WTC11 (cell line): ENCODE results near the gene DCTD. TPM values are rescaled to one million over a fixed set of nuclear protein-coding genes. Genes with fewer than 3 reads are reported as not detected.

Experiments used
- ATAC-seq: fragments of 200-7000 bp; cut with Tn5 transposase; 2 replicates; pipeline ENCODE4 v1.10.0; 2021; ENCODE audit warnings: mild to moderate bottlenecking, moderate library complexity
- CTCF ChIA-PET: fragments of 300-600 bp; sonication (Branson Sonifier 250); formaldehyde crosslinking; loops from one replicate; lab custom pipeline; 2021; ENCODE audit warnings: antibody characterized with exemption; lab: Charles Lee
- POLR2A ChIA-PET: fragments of 350-600 bp; sonication (Branson Sonifier 250); formaldehyde crosslinking; loops from one replicate; lab custom pipeline; 2021; ENCODE audit warnings: antibody characterized with exemption; lab: Charles Lee
- DNase-seq: peaks from one replicate; pipeline ENCODE4 v3.0.0; 2021; ENCODE audit warnings: low spot score
- H3K27ac Mint-ChIP-seq: 2 replicates; pipeline ENCODE4 v1.8.0; 2021; ENCODE audit warnings: mixed read lengths
- H3K27me3 Mint-ChIP-seq: 2 replicates; pipeline ENCODE4 v1.8.0; 2021; ENCODE audit warnings: low read depth, mild to moderate bottlenecking, moderate library complexity, mixed read lengths
- H3K36me3 Mint-ChIP-seq: 2 replicates; pipeline ENCODE4 v1.8.0; 2021; ENCODE audit warnings: mixed read lengths
- H3K4me1 Mint-ChIP-seq: 2 replicates; pipeline ENCODE4 v1.8.0; 2022; ENCODE audit warnings: mixed read lengths
- H3K4me3 Mint-ChIP-seq: 2 replicates; pipeline ENCODE4 v1.8.0; 2021; ENCODE audit warnings: mild to moderate bottlenecking, moderate library complexity, mixed read lengths
- H3K9me3 Mint-ChIP-seq: 2 replicates; pipeline ENCODE4 v1.8.0; 2021; ENCODE audit warnings: mixed read lengths
- EMX1 ChIP-seq: fragments of 250-450 bp; sonication (Bioruptor Pico); IDR thresholded peaks from 2 replicates; pipeline ENCODE4 v1.8.0; 2021; ENCODE audit warnings: mild to moderate bottlenecking
- ESRRA ChIP-seq: sonication (generic); formaldehyde crosslinking; IDR thresholded peaks from 2 replicates; pipeline ENCODE4 v1.8.1; 2022; ENCODE audit warnings: mild to moderate bottlenecking, missing genetic modification reagents, borderline replicate concordance
- ETV6 ChIP-seq: sonication (generic); formaldehyde crosslinking; IDR thresholded peaks from 2 replicates; pipeline ENCODE4 v1.8.1; 2022; ENCODE audit warnings: mild to moderate bottlenecking, missing genetic modification reagents
- FOXJ3 ChIP-seq: sonication (generic); formaldehyde crosslinking; IDR thresholded peaks from 2 replicates; pipeline ENCODE4 v1.9.0; 2021; ENCODE audit warnings: missing genetic modification reagents, mild to moderate bottlenecking, borderline replicate concordance
- FOXK1 ChIP-seq: sonication (generic); formaldehyde crosslinking; IDR thresholded peaks from 2 replicates; pipeline ENCODE4 v1.8.0; 2022; ENCODE audit warnings: mild to moderate bottlenecking, moderate library complexity, missing genetic modification reagents
- IRF2 ChIP-seq: sonication (generic); formaldehyde crosslinking; IDR thresholded peaks from 2 replicates; pipeline ENCODE4 v1.8.0; 2022; ENCODE audit warnings: low read depth, missing genetic modification reagents, borderline replicate concordance
- MXD4 ChIP-seq: fragments of 250-450 bp; sonication (Bioruptor Pico); IDR thresholded peaks from 2 replicates; pipeline ENCODE4 v1.8.0; 2021; ENCODE audit warnings: mild to moderate bottlenecking, moderate library complexity, borderline replicate concordance
- MYBL2 ChIP-seq: sonication (generic); formaldehyde crosslinking; IDR thresholded peaks from 2 replicates; pipeline ENCODE4 v1.8.1; 2023; ENCODE audit warnings: mild to moderate bottlenecking, moderate library complexity, missing genetic modification reagents
- NFYB ChIP-seq: sonication (generic); formaldehyde crosslinking; conservative IDR thresholded peaks from 2 replicates; pipeline ENCODE4 v1.8.0; 2022; ENCODE audit warnings: low read depth, missing genetic modification reagents
- NR1H2 ChIP-seq: sonication (generic); formaldehyde crosslinking; IDR thresholded peaks from 2 replicates; pipeline ENCODE4 v1.9.0; 2021; ENCODE audit warnings: mild to moderate bottlenecking, moderate library complexity, missing genetic modification reagents
- SP1 ChIP-seq: sonication (generic); formaldehyde crosslinking; conservative IDR thresholded peaks from 2 replicates; pipeline ENCODE4 v1.8.1; 2022; ENCODE audit warnings: missing genetic modification reagents
- TP53 ChIP-seq: sonication (generic); formaldehyde crosslinking; IDR thresholded peaks from 2 replicates; pipeline ENCODE4 v1.8.1; 2023; ENCODE audit warnings: mild to moderate bottlenecking, missing genetic modification reagents
- ZNF138 ChIP-seq: sonication (generic); formaldehyde crosslinking; conservative IDR thresholded peaks from 2 replicates; pipeline ENCODE4 v1.8.1; 2022; ENCODE audit warnings: mild to moderate bottlenecking, moderate library complexity, missing genetic modification reagents
- ZNF219 ChIP-seq: sonication (generic); formaldehyde crosslinking; IDR thresholded peaks from 2 replicates; pipeline ENCODE4 v1.8.0; 2023; ENCODE audit warnings: missing genetic modification reagents, mild to moderate bottlenecking, borderline replicate concordance
- ZNF396 ChIP-seq: fragments of 250-450 bp; sonication (Bioruptor Pico); IDR thresholded peaks from 2 replicates; pipeline ENCODE4 v1.8.0; 2021; ENCODE audit warnings: mild to moderate bottlenecking, moderate library complexity, borderline replicate concordance
- total RNA-seq: library from RNA; stranded (reverse); gene quantifications from 3 replicates; pipeline ENCODE4 v1.2.3, GENCODE V29; 2021
- TF ChIP-seq, protein P1 (sequence below): sonication (generic); formaldehyde crosslinking; IDR thresholded peaks from 2 replicates; pipeline ENCODE4 v1.8.1; 2022; ENCODE audit warnings: low read depth, mild to moderate bottlenecking, moderate library complexity, missing genetic modification reagents, borderline replicate concordance
- TF ChIP-seq, protein P2 (sequence below): sonication (generic); formaldehyde crosslinking; IDR thresholded peaks from 2 replicates; pipeline ENCODE4 v1.8.0; 2023; ENCODE audit warnings: mild to moderate bottlenecking, missing genetic modification reagents
- TF ChIP-seq, protein P3 (sequence below): sonication (generic); formaldehyde crosslinking; IDR thresholded peaks from 2 replicates; pipeline ENCODE4 v1.8.0; 2022; ENCODE audit warnings: mild to moderate bottlenecking, missing genetic modification reagents
- TF ChIP-seq, protein P4 (sequence below): sonication (generic); formaldehyde crosslinking; IDR thresholded peaks from 2 replicates; pipeline ENCODE4 v1.8.1; 2023; ENCODE audit warnings: mild to moderate bottlenecking, missing genetic modification reagents
- TF ChIP-seq, protein P5 (sequence below): fragments of 250-450 bp; sonication (Bioruptor Pico); IDR thresholded peaks from 2 replicates; pipeline ENCODE4 v1.9.0; 2021; ENCODE audit warnings: mild to moderate bottlenecking, borderline replicate concordance

The DCTD gene
- total RNA-seq, 1 experiment from 2014 or later, result 56.8 TPM

DNA sequence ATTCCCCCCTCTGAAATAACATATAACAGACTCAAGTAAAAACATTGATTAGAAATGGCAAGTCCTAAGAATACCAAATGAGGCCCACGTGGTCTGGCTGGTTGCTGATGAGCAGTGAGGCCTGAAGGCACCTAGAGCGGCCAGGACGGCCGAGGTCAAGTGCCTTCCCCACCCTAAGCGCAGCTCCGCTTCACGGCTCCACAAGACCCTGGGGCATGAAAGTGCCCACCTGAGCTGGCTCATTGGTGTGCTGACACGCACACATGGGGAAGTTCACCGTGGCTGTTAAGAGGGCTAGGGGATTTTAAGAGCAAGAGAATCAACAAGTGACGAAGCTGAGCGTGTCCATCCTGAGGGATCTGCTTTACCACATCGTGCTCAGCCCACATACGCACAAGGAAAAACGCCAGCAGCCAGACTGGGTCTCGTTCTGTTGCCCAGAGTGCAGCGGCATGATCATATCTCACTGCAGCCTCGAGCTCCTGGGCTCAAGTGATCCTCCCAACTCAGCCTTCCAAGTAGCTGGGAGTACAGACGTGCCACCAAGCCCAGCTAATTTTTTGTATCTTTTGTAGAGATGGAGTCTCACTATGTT, 22.4 kb downstream of the DCTD start:
- ATAC-seq (no peak), DNase-seq (no peak)
- TF ChIP-seq ZNF219 (CRISPR knock-in tag) (no peak), ETV6 (CRISPR knock-in tag) (no peak), MYBL2 (no peak)
- H3K4me3 Mint-ChIP-seq, result no peak overlapping the region
- peaks cover 52% of the 10 kb centered on the region for H3K36me3 Mint-ChIP-seq
- ChIA-PET CTCF (interaction anchor here (0.8 to 1.6 kb wide), 3 partner anchors 10 to 31 kb away, joined by 3 to 4 read pairs (median 3); no protein-coding TSS in a partner anchor), POLR2A (no interaction called here)
- no peaks in the 10 kb centered on the region for H3K9me3 Mint-ChIP-seq
- H3K27ac Mint-ChIP-seq, result no peak overlapping the region
- no peaks in the 10 kb centered on the region for H3K27me3 Mint-ChIP-seq
- H3K4me1 Mint-ChIP-seq, result 0 out of 2 replicates have a peak, but pooled peaks cover 4% of the 10 kb centered on the region

DNA sequence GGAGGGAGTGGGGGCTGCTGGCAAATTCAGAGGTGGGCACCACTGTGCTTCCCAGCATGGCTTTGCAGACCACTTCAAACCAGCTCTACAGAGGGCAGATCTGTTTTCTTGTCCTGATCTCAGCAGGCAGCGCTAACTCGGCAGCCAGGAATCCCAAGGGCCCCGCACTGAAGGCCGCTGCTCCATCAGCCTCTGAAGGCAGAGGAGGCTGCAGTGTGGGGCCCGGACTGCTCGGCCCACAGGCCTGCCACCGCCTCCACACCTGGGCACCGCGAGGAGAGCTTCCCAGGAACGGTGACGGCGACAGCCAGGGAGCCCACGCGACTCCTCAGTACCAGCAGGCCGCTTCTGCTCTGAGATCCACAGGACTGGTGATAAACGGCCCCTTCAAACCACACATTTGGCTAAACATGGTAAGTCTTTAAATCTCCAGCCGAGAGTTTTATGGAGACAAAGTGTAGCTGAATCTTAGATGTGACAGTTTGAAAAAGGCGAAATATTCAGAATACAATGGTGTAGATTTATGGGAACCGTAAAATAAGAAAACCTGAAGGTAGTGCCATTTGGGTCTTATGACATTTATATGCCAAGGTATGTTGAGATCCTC, 23.6 kb downstream of the DCTD start:
- peaks cover 53% of the 10 kb centered on the region for H3K36me3 Mint-ChIP-seq
- no peaks in the 10 kb centered on the region for H3K27me3 Mint-ChIP-seq
- no peak overlapping the region for H3K27ac Mint-ChIP-seq
- H3K9me3 Mint-ChIP-seq, result no peaks in the 10 kb centered on the region
- ATAC-seq (no peak), DNase-seq (no peak)
- CTCF ChIA-PET, result interaction anchor here (0.8 kb wide), 1 partner anchor 32 kb away, joined by 4 read pairs; no protein-coding TSS in a partner anchor
- H3K4me1 Mint-ChIP-seq, result 0 out of 2 replicates have a peak, but pooled peaks cover 4% of the 10 kb centered on the region
- no peak overlapping the region for H3K4me3 Mint-ChIP-seq
- POLR2A ChIA-PET, result no interaction called here
- TF ChIP-seq, protein P1, sequence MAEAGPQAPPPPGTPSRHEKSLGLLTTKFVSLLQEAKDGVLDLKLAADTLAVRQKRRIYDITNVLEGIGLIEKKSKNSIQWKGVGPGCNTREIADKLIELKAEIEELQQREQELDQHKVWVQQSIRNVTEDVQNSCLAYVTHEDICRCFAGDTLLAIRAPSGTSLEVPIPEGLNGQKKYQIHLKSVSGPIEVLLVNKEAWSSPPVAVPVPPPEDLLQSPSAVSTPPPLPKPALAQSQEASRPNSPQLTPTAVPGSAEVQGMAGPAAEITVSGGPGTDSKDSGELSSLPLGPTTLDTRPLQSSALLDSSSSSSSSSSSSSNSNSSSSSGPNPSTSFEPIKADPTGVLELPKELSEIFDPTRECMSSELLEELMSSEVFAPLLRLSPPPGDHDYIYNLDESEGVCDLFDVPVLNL (CRISPR knock-in tag), result no peak
- TF ChIP-seq, protein P2, sequence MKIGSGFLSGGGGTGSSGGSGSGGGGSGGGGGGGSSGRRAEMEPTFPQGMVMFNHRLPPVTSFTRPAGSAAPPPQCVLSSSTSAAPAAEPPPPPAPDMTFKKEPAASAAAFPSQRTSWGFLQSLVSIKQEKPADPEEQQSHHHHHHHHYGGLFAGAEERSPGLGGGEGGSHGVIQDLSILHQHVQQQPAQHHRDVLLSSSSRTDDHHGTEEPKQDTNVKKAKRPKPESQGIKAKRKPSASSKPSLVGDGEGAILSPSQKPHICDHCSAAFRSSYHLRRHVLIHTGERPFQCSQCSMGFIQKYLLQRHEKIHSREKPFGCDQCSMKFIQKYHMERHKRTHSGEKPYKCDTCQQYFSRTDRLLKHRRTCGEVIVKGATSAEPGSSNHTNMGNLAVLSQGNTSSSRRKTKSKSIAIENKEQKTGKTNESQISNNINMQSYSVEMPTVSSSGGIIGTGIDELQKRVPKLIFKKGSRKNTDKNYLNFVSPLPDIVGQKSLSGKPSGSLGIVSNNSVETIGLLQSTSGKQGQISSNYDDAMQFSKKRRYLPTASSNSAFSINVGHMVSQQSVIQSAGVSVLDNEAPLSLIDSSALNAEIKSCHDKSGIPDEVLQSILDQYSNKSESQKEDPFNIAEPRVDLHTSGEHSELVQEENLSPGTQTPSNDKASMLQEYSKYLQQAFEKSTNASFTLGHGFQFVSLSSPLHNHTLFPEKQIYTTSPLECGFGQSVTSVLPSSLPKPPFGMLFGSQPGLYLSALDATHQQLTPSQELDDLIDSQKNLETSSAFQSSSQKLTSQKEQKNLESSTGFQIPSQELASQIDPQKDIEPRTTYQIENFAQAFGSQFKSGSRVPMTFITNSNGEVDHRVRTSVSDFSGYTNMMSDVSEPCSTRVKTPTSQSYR (CRISPR knock-in tag), result no peak
- no peak for TF ChIP-seq NR1H2 (CRISPR knock-in tag)
- TF ChIP-seq IRF2 (CRISPR knock-in tag), result no peak
- no peak for TF ChIP-seq EMX1 (CRISPR knock-in tag)
- TF ChIP-seq ZNF396, result no peak
- TF ChIP-seq ESRRA (CRISPR knock-in tag), result no peak
- TF ChIP-seq FOXK1, result no peak
- TF ChIP-seq MXD4 (CRISPR knock-in tag), result no peak
- TF ChIP-seq, protein P3, sequence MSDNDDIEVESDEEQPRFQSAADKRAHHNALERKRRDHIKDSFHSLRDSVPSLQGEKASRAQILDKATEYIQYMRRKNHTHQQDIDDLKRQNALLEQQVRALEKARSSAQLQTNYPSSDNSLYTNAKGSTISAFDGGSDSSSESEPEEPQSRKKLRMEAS (CRISPR knock-in tag), result no peak
- TF ChIP-seq FOXJ3 (CRISPR knock-in tag), result no peak
- no peak for TF ChIP-seq TP53 (CRISPR knock-in tag)
- TF ChIP-seq SP1 (CRISPR knock-in tag), result no peak
- TF ChIP-seq, protein P4, sequence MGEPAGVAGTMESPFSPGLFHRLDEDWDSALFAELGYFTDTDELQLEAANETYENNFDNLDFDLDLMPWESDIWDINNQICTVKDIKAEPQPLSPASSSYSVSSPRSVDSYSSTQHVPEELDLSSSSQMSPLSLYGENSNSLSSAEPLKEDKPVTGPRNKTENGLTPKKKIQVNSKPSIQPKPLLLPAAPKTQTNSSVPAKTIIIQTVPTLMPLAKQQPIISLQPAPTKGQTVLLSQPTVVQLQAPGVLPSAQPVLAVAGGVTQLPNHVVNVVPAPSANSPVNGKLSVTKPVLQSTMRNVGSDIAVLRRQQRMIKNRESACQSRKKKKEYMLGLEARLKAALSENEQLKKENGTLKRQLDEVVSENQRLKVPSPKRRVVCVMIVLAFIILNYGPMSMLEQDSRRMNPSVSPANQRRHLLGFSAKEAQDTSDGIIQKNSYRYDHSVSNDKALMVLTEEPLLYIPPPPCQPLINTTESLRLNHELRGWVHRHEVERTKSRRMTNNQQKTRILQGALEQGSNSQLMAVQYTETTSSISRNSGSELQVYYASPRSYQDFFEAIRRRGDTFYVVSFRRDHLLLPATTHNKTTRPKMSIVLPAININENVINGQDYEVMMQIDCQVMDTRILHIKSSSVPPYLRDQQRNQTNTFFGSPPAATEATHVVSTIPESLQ (CRISPR knock-in tag), result no peak
- no peak for TF ChIP-seq NFYB (CRISPR knock-in tag)
- TF ChIP-seq ZNF138 (CRISPR knock-in tag), result no peak
- TF ChIP-seq, protein P5, sequence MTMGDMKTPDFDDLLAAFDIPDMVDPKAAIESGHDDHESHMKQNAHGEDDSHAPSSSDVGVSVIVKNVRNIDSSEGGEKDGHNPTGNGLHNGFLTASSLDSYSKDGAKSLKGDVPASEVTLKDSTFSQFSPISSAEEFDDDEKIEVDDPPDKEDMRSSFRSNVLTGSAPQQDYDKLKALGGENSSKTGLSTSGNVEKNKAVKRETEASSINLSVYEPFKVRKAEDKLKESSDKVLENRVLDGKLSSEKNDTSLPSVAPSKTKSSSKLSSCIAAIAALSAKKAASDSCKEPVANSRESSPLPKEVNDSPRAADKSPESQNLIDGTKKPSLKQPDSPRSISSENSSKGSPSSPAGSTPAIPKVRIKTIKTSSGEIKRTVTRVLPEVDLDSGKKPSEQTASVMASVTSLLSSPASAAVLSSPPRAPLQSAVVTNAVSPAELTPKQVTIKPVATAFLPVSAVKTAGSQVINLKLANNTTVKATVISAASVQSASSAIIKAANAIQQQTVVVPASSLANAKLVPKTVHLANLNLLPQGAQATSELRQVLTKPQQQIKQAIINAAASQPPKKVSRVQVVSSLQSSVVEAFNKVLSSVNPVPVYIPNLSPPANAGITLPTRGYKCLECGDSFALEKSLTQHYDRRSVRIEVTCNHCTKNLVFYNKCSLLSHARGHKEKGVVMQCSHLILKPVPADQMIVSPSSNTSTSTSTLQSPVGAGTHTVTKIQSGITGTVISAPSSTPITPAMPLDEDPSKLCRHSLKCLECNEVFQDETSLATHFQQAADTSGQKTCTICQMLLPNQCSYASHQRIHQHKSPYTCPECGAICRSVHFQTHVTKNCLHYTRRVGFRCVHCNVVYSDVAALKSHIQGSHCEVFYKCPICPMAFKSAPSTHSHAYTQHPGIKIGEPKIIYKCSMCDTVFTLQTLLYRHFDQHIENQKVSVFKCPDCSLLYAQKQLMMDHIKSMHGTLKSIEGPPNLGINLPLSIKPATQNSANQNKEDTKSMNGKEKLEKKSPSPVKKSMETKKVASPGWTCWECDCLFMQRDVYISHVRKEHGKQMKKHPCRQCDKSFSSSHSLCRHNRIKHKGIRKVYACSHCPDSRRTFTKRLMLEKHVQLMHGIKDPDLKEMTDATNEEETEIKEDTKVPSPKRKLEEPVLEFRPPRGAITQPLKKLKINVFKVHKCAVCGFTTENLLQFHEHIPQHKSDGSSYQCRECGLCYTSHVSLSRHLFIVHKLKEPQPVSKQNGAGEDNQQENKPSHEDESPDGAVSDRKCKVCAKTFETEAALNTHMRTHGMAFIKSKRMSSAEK (CRISPR knock-in tag), result no peak
